ENCODE data around the gene TRERF1.
"Not testable (repeated sequence)": the region's sequence is repeated elsewhere in the genome, so short reads cannot be mapped to it uniquely, and the experiment has no call there.

Gene TRERF1

GRCh38 chr6:42335896-42336295 lies 115.8 kb downstream of the TRERF1 start:
- no peak for DNase-seq

GRCh38 chr6:42334870-42335269 lies 116.9 kb downstream of the TRERF1 start:
- no peak for DNase-seq

GRCh38 chr6:42333612-42334011 lies 118.1 kb downstream of the TRERF1 start:
- DNase-seq: no peak

GRCh38 chr6:42332916-42333315 lies 118.8 kb downstream of the TRERF1 start:
- no peak for DNase-seq

- DNase-seq: no peak
Measured at GRCh38 chr6:42331019-42331418, 120.7 kb downstream of the TRERF1 start.

- DNase-seq: no peak
Measured at GRCh38 chr6:42326248-42326647, 125.5 kb downstream of the TRERF1 start.

GRCh38 chr6:42324656-42325324 lies 126.9 kb downstream of the TRERF1 start:
- DNase-seq: not testable (repeated sequence)

- DNase-seq: no peak
Measured at GRCh38 chr6:42322676-42323075, 129.1 kb downstream of the TRERF1 start.

GRCh38 chr6:42321976-42322375 lies 129.8 kb downstream of the TRERF1 start:
- no peak for DNase-seq

- DNase-seq: no peak
Measured at GRCh38 chr6:42320762-42321161, 131.0 kb downstream of the TRERF1 start.

- DNase-seq: no peak
Measured at GRCh38 chr6:42318480-42318879, 133.2 kb downstream of the TRERF1 start.

GRCh38 chr6:42316981-42317380 lies 134.7 kb downstream of the TRERF1 start:
- DNase-seq: no peak

- no peak for DNase-seq
Measured at GRCh38 chr6:42315991-42316970, 135.4 kb downstream of the TRERF1 start.

- DNase-seq: no peak
Measured at GRCh38 chr6:42315259-42315990, 136.3 kb downstream of the TRERF1 start.

GRCh38 chr6:42314571-42315258 lies 137.0 kb downstream of the TRERF1 start:
- no peak for DNase-seq

GRCh38 chr6:42313941-42314570 lies 137.7 kb downstream of the TRERF1 start:
- no peak for DNase-seq

- no peak for DNase-seq
Measured at GRCh38 chr6:42313038-42313437, 138.7 kb downstream of the TRERF1 start.

- DNase-seq: no peak
Measured at GRCh38 chr6:42307141-42307470, 144.6 kb downstream of the TRERF1 start.

- DNase-seq: peak; percentile 38
Measured at GRCh38 chr6:42306439-42307140, 145.1 kb downstream of the TRERF1 start.

- no peak for DNase-seq
Measured at GRCh38 chr6:42304053-42304712, 147.5 kb downstream of the TRERF1 start.

- DNase-seq: no peak
Measured at GRCh38 chr6:42302411-42302810, 149.3 kb downstream of the TRERF1 start.
